ENCODE data around the gene ZNF687.
"Not testable (repeated sequence)": the region's sequence is repeated elsewhere in the genome, so short reads cannot be mapped to it uniquely, and the experiment has no call there.

The ZNF687 gene

DNA sequence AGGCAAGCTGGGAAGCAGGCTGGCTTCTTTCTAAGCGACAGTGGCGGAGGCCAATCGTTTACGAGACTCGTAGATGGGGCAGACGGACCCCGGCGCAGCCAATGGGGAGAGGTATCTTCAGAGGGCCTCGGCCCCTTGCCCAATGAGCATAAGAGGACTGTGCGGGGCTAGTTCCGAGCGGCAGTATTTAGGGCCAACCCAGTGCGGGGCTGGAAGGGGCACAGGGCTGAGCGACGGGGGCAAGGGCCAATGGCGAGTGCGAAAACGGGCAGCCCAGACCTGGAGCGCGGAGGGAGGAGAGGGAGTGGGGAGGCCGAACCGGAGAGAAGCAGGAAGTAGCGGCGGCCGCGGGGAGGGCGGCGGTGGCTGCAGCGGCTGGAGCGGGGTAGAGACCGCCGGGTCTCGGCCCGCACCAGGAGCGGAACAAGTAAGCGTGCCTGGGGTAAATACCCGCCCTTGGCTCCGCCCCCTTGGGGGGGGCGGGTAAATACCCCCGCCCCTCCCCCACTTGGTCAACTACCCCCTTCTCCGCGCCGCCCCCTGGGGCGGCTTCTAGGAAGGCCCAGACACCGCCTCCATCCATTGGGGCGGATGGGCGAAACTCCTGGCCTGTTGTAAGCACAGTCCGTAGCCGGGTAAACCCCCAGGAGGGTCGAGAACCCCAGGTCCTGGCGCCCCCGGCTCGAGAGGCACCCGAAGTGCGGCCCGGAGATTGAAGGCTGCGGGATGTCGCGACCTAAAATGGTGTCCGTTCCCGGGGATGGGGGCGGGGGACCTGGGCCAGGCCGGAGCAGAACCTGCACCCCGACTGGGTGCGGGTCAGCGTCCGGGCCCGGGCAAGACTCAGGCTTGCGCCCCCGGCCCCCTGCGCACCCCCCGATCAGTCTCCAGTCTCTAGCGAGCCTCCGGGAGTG lies at the start of gene ZNF687:
Gene ZNF687, plus strand, starts transcription at position 331 of the 914 bp plus-strand sequence. CDS start 3,993 bp downstream, outside the sequence.
- peak; percentile 93 to 98 for DNase-seq (ENCODE audit: extremely low read depth in 1 of 2, low read depth in 1 of 2)

DNA sequence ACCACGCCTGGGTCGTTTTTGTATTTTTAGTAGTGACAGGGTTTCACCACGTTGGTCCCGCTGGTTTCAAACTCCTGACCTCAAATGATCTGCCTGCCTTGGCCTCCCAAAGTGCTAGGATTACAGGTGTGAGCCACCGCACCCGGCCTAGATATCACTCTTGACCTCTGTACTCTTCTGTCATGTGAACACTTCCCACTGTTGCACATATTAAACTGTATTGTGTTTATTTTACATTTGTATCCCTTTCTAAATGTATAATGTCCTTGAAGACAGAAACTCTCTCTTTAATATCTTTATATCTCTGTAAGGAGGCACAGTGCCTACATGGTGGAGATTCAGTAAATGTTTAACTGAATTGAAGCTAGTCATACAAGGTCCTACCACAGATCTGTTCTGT lies 46.9 kb upstream of the ZNF687 start:
- DNase-seq (ENCODE audit: extremely low read depth in 1 of 2, low read depth in 1 of 2) = no peak

DNA sequence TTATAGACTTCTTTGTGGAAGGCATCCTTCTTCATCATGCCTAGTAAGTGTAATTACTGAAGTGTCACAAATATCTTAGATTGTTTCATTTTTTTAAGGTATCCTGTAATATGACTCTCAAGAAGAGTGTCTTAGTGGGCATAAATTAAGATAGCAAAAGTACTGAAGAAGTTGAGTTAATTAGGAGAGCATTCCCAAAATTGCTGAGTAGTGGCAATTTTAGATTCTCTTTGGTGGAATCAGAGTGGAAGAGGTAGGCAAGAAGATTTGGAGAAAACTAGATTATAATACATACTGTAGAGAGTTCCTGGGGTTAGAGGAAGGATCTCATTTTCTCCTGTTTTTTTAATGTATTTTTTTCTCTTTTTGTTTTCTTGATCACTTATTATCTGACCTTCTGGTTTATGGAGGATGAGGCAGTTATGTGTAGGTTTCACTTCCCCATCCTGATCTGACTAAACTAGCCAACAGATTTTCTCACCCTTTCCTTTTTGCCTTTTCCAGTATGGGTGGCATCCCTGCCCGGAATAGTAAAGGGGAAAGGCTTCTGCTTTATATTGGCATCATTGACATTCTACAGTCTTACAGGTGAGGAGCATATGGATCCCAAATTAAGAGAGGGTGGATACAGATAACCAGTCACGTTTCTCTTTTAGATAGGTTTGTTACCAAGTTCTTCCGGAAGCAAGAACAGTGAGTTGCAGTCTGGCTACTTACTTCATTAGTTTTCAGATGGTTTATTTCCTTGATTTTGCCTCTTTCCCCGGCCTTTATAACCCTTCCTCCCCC lies 44.2 kb upstream of the ZNF687 start:
- DNase-seq (ENCODE audit: extremely low read depth in 1 of 2, low read depth in 1 of 2) = no peak

DNA sequence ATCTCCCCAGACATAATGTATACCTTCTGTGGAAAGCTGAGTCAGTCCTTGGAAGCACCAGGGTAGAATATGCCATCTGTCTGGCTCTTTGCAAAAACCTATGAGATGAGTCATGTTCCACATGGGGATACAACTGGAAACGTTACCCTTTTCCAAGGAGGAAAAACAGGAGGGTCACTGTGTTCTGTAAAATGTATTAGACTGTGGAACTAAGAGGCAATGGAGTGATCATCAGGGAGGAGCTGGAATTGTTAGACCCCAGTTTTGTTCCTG lies 43.7 kb upstream of the ZNF687 start:
- no peak for DNase-seq (ENCODE audit: extremely low read depth in 1 of 2, low read depth in 1 of 2)

DNA sequence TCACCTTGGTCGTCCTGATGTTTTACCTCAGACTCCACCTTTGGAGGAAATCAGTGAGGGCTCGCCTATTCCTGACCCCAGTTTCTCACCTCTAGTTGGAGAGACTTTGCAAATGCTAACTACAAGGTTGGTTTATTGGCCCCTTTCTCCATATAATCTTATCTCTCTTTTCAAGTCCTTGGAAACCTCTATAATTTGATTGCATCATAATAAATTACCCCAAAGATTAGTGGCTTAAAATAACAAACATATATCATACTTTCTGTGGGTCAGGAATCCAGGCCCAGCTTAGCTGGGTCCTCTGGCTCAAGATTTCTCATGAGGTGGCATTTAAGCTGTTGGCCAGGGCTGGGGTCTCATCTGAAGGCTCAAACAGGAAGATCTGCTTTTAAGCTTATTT lies 39.7 kb upstream of the ZNF687 start:
- no peak for DNase-seq (ENCODE audit: extremely low read depth in 1 of 2, low read depth in 1 of 2)

DNA sequence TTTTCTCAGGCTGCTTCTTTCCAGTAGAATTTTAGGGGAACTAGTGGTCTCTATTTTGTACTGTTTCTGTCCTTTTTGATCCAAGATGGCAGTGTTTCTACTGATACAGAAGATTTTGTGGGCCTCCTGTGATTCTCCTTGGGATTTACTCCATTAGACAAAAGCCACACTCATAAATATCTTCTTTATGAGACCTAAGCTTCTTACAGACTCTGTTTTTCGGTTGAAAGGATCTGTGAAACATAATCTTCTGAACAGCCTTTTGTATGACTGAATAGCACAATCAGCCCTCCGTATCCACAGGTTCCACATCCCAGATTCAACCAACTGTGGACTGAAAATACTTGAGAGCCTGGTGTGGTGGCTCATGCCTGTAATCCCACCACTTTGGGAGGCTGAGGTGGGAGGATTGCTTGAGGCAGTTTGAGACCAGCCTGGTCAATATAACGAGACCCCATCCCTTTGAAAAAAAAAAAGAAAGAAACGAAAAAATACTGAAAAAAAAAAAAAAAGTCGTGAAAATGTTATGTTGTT lies 38.3 kb upstream of the ZNF687 start:
- DNase-seq (ENCODE audit: extremely low read depth in 1 of 2, low read depth in 1 of 2) = no peak

DNA sequence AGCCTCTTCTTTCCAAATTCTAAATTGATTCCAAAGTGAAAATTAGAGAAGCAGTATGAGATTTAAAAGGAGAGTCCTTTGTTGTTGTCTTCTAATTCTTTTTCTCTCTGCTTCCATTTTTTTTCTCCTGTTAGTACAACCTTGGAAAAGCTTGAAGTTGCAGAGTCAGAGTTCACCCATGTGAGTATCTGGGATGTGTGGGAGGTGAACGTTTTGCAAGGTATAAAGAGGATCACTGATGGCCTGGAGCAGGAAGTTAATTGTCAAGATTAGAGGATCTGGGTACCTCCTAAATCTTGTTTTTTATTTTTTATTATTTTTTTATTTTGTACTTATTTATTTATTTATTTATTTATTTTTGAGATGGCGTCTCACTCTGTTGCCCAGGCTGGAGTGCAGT lies 35.3 kb upstream of the ZNF687 start:
- no peak for DNase-seq (ENCODE audit: extremely low read depth in 1 of 2, low read depth in 1 of 2)

DNA sequence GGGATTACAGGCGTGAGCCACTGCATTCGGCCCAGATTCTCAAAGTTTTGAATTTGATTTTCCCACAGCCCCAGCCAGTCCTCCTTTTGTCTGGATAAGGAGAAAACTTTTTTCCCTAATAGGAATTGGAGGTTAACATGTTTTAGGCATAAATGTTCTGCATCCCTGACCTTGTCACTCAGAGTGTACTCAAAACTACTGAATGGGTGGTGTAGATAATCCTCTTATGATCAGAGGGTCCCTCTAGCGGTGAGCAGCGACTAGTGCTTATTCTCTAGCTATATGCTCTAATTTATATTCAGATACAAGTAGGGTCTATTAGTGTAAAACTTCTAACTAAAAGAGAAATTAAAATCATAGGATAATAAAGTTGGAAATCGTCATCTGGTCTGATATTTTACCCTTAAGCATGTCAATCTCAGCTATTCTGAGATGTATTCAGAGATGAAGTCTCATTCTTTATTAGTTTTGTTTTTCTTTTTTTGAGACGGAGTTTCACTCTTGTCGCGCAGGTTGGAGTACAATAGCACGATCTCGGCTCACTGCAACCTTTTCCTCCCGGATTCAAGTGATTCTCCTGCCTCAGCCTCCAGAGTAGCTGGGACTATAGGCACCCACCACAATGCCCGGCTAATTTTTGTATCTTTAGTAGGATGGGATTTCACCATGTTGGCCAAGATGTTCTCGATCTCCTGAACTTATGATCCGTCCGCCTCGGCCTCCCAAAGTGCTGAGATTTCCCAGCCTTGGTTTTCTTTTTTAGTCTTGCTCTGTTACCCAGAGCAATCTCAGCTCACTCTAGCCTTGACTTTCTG lies 30.2 kb upstream of the ZNF687 start:
- DNase-seq (ENCODE audit: extremely low read depth in 1 of 2, low read depth in 1 of 2) = peak; percentile 19 to 39

DNA sequence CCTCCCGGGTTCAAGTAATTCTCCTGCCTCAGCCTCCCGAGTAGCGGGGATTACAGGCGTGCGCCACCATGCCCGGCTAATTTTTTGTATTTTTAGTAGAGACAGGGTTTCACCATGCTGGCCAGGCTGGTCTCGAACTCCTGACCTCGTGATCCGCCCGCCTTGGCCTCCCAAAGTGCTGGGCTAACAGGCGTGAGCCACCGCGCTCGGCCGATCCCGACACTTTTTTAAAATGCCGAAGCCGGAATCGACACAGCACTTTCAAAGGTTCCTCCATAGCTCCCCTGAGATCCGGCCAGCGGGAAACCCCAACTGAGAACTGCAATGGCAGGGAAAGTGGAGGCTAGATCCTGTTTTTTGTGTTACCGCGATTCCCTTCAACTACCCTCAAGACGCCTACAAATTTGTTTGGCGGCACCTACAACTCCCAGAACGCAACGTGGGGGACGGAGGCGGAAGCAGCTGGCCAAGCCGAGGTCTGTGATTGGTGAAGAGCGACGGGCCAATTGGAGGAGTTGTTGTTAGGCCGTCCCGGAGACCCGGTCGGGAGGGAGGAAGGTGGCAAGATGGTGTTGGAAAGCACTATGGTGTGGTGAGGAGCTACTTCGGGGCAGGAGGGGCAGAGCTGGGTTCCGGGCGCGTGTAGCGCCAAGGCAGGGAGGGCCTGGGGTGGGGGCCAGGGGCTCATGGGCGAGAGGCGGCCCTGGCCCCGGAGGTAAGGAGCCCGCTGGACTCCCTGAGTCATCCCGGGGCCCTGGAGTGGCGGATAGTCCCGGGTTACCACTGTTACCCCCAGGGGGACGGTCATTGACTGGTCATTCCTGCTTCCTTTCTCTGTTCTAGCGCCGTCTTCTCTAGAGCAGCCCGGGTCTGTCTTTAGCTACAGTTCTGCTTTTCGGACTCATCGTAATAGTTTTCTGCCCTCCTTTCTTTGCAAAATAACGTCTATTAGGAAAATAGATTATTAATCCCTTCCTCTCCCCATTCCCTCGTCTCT lies 27.6 kb upstream of the ZNF687 start, which contains the start of gene PSMD4:
Gene PSMD4, plus strand, starts transcription at position 518 of the 997 bp plus-strand sequence. Its CDS starts 49 bp downstream, at position 567.
- DNase-seq (ENCODE audit: extremely low read depth in 1 of 2, low read depth in 1 of 2) = peak; percentile 84 to 86

DNA sequence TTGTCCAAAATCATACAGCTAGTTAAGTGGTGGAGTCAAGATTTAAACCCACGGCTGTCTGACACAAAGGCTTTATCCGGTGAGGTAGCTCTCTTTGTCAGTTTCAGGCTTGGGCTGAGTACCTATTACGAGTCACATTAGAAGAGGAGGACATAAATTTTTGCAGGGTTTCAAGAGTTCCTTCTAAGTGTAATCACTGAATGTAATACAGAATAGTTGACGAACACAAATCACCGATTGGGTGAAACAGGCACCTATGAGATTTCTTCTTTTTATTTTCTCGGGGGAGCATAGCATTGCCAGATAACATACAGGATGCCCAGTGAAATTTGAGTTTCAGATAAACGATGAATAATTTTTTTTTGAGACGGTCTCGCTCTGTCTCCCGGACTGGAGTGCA lies 26.7 kb upstream of the ZNF687 start:
- no peak for DNase-seq (ENCODE audit: extremely low read depth in 1 of 2, low read depth in 1 of 2)

DNA sequence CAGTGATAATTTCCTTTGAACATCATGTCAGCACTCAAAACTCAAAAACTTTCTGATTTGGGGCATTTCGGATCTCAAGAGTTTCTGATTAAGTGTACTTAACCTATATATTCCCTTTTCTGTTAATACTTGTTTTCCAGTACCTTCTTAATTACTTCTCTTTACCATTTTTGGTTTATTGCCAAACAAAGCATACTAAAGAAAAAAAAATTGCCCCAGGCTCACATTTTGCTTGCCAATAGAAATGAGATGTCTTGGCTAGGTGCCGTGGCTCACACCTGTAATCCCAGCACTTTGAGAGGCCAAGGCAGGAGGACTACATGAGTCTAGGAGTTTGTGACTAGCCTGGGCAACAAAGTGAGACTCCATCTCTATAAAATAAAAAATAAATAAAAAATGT lies 22.7 kb upstream of the ZNF687 start:
- DNase-seq (ENCODE audit: extremely low read depth in 1 of 2, low read depth in 1 of 2) = no peak

- no peak for DNase-seq (ENCODE audit: extremely low read depth in 1 of 2, low read depth in 1 of 2)
Observed at GRCh38 chr1:151265446-151266236, 16.5 kb upstream of the ZNF687 start.

DNA sequence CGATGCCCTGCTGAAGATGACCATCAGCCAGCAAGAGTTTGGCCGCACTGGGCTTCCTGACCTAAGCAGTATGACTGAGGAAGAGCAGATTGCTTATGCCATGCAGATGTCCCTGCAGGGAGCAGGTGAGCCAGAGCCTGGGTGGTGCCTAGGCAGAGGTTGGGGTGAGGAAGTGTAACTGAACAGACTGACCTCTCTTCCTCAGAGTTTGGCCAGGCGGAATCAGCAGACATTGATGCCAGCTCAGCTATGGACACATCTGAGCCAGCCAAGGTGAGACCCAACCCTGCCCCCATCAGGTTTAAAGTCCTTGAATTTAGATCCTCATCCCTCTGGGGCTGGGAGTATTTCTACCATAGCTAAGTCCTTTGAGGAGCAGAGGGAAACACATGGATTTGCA lies 15.8 kb upstream of the ZNF687 start:
- no peak for DNase-seq (ENCODE audit: extremely low read depth in 1 of 2, low read depth in 1 of 2)

DNA sequence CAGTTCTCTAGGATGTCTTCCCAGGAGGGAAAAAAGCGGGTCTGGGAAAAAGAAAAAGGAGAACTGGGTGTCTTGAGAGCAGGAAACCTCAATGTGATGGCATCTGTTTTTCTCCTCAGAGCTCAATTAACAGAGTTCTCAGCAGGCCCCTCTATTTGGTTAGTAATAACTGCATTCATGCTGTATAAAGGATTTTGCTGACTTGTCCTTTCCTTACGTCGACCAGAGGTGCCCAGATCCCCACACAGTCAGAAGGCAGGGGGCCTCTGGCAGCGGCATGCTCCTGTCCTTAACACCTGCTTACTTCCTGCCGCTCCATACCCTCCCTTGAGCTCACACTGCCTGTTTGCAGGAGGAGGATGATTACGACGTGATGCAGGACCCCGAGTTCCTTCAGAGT lies 15.3 kb upstream of the ZNF687 start:
- no peak for DNase-seq (ENCODE audit: extremely low read depth in 1 of 2, low read depth in 1 of 2)

GRCh38 chr1:151267760-151268159 lies 14.3 kb upstream of the ZNF687 start:
- no peak for DNase-seq (ENCODE audit: extremely low read depth in 1 of 2, low read depth in 1 of 2)

DNA sequence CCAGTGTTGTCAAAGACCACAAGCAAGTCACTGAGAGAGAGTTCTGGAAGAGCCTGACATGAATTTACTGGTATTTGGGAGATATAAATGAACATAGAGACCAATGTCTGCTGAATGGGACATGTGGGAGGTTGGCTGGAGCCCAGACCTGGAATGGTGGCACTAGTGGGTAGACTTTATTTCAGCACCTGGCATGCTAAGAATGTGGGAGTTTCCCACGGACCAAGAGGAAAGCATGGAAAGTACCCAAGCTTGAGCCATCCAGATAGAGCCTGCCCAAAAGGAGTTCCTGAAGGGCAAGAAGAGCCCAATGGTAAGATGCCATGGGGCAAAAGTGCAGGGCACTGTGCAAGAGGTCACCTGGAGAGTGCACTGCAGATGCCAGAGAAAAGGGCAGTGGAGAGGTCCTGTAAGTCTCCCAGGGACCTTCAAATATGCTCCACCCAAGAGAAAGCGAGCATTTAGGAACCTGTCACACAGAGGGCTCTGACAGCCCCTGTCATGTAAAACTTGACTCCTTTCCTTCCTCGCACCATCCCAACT lies 8.1 kb upstream of the ZNF687 start:
- no peak for DNase-seq (ENCODE audit: extremely low read depth in 1 of 2, low read depth in 1 of 2)

- DNase-seq (ENCODE audit: extremely low read depth in 1 of 2, low read depth in 1 of 2) = not testable (repeated sequence)
Observed at GRCh38 chr1:151275341-151275740, 6.8 kb upstream of the ZNF687 start.

GRCh38 chr1:151277249-151277648 lies 4.8 kb upstream of the ZNF687 start:
- no peak for DNase-seq (ENCODE audit: extremely low read depth in 1 of 2, low read depth in 1 of 2)
